Thymus (tissue), 11 donors: Measurements from ENCODE around the gene DUSP14. TPM values are rescaled to one million over a fixed set of nuclear protein-coding genes. Genes with fewer than 3 reads are reported as not detected.

Experiments
- DNase-seq, 9 donors: peaks; one replicate each; pipeline ENCODE4 v3.0.0-alpha.2; 2013; ENCODE audit warnings: low spot score in 9 of 9, low read depth in 6 of 9, missing footprints in 1 of 9
- H3K27ac ChIP-seq, 2 donors: one replicate each; pipeline ENCODE4 v1.5.1; 2013; ENCODE audit warnings: control low read depth in 1 of 2, low read depth in 1 of 2, low read length in 1 of 2, mild to moderate bottlenecking in 1 of 2, moderate library complexity in 1 of 2
- H3K27me3 ChIP-seq, 2 donors: one replicate each; pipeline ENCODE4 v1.5.1; 2013; ENCODE audit warnings: low read length in 1 of 2; ENCODE audit not compliant: control insufficient read depth in 2 of 2, insufficient read depth in 1 of 2
- H3K36me3 ChIP-seq, 2 donors: one replicate each; pipeline ENCODE4 v1.5.1; 2013; ENCODE audit warnings: low read length in 1 of 2, mild to moderate bottlenecking in 1 of 2, moderate library complexity in 1 of 2; ENCODE audit not compliant: control insufficient read depth in 2 of 2, insufficient read depth in 2 of 2
- H3K4me1 ChIP-seq, 2 donors: one replicate each; pipeline ENCODE4 v1.5.1; 2013; ENCODE audit warnings: low read length in 2 of 2; ENCODE audit not compliant: control insufficient read depth in 2 of 2, insufficient read depth in 2 of 2
- H3K4me3 ChIP-seq, 2 donors: one replicate each; pipeline ENCODE4 v1.5.1; 2013; ENCODE audit warnings: low read length in 2 of 2, control low read depth in 1 of 2, mild to moderate bottlenecking in 1 of 2
- H3K9me3 ChIP-seq, 2 donors: one replicate each; pipeline ENCODE4 v1.5.1; 2013; ENCODE audit warnings: low read length in 1 of 2, mild to moderate bottlenecking in 1 of 2; ENCODE audit not compliant: control insufficient read depth in 2 of 2, insufficient read depth in 1 of 2
- WGBS: extraction: QIAGEN DNeasy Blood & Tissue Kit; methylation state at CpG from one replicate; pipeline ENCODE4 v1.1.7; 2013; 5-methylcytosine and 5-hydroxymethylcytosine counted together
- polyA plus RNA-seq: library from polyadenylated mRNA; stranded (reverse); fragments of 200-250 nt; gene quantifications from one replicate; pipeline ENCODE4 v1.2.3, GENCODE V29; 2013
- total RNA-seq: library from RNA; stranded (reverse); fragments of 120-200 nt; gene quantifications from one replicate; pipeline ENCODE4 v1.2.4, GENCODE V29; 2013
- donor health status: healthy.

DUSP14 gene
- total and polyA plus RNA-seq, 2 donors: 16.2 to 18.4 TPM

DNA sequence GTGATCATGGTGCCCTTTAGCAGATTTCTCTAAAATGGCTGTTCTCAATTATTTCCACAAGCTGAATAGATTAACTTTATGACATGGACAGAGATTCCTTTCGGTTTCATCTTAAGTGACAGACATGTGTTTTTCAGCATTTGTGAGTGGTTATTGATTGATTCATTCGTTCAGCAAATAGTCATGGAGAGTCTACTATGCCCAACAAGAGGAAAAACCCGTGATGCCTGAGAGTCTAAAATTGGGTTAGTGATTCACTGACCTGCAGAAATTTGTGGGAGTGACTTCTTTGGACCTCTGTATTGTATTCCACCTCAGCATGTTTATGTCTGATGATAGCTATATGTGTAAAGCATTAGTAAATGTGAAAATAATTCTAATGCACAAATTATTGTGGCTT is 28.0 kb upstream of the DUSP14 start:
- no peak for DNase-seq
- Histone ChIP-seq H3K36me3 (peaks cover 22 to 32% of the 10 kb centered on the region in 2 donors), H3K27ac (no peak overlapping the region), H3K4me3 (no peak overlapping the region), H3K4me1 (no peaks in the 10 kb centered on the region), H3K27me3 (no peaks in the 10 kb centered on the region), H3K9me3 (no peaks in the 10 kb centered on the region)
- 97% methylated on average over 3 of the region's 3 CpGs for WGBS

DNA sequence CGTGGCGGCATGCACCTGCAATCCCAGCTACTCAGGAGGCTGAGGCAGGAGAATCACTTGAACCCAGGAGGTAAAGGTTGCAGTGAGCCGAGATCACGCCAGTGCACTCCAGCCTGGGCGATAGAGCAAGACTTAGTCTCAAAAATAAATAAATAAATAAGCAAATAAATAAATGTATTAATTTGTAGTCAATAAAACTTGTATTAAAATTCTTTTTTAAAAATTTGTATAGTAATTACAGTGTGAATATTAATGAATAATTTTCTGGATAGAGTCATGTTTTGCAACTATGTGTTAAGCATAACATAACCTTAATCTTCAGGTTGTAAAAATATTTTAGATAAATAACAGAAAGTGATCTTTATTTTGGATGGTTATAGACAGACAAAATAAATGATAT is 27.2 kb upstream of the DUSP14 start:
- WGBS: 97% methylated on average over 5 of the region's 5 CpGs
- Histone ChIP-seq H3K4me1 (no peaks in the 10 kb centered on the region), H3K9me3 (no peaks in the 10 kb centered on the region), H3K27ac (no peak overlapping the region), H3K27me3 (no peaks in the 10 kb centered on the region), H3K4me3 (no peak overlapping the region), H3K36me3 (peaks cover 26 to 39% of the 10 kb centered on the region in 2 donors)
- DNase-seq: no peak

DNA sequence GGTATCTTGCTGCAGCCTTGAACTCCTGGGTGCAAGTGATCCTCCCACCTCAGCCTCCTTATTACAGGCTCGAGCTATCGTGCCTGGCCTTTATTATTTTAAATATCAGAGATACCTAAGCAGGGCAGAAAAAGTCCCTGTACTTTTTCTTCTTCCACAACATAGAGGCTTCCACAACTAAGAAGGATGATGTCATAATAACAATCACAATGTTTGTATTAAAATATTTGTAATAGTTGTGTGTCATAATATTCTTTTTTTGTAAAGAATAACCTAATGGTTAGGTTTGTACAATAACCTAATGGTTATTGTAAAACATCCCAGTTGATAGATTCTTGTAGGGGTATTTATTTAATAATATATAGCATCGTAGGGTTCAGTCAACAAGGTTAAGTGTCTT is 26.7 kb upstream of the DUSP14 start:
- DNase-seq: no peak
- Histone ChIP-seq H3K27me3 (no peaks in the 10 kb centered on the region), H3K4me3 (no peak overlapping the region), H3K36me3 (peaks cover 26 to 44% of the 10 kb centered on the region in 2 donors), H3K9me3 (no peaks in the 10 kb centered on the region), H3K27ac (no peak overlapping the region), H3K4me1 (no peaks in the 10 kb centered on the region)
- WGBS: 99% methylated on average over 3 of the region's 3 CpGs

DNA sequence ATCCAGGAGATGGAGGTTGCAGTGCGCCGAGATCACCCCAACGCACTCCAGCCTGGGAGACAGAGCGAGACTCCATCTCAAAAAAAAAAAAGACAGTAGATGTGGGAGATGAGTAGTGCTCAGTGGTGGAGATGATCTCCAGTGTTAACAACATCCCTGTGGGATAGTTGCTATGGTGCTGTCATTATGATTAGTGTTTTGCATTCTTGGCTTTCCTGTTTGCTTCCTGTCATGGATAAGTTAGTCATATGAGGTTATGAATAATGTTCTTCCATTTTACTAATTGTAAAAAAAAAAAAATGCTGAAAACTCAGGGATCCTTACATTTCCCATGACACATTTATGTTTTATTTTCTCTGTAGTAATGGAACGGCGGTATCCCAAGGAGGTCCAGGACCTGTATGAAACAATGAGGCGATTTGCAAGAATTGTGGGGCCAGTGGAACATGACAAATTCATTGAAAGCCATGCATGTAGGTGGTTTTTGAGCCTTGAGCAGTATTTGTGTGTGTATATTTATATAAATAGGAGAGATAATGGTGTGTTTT is 24.5 kb upstream of the DUSP14 start:
- DNase-seq: no peak
- Histone ChIP-seq H3K4me3 (no peak overlapping the region), H3K36me3 (peaks cover 23 to 45% of the 10 kb centered on the region in 2 donors), H3K27ac (no peak overlapping the region), H3K4me1 (no peaks in the 10 kb centered on the region), H3K9me3 (no peaks in the 10 kb centered on the region), H3K27me3 (no peaks in the 10 kb centered on the region)
- WGBS: 99% methylated on average over 7 of the region's 7 CpGs

DNA sequence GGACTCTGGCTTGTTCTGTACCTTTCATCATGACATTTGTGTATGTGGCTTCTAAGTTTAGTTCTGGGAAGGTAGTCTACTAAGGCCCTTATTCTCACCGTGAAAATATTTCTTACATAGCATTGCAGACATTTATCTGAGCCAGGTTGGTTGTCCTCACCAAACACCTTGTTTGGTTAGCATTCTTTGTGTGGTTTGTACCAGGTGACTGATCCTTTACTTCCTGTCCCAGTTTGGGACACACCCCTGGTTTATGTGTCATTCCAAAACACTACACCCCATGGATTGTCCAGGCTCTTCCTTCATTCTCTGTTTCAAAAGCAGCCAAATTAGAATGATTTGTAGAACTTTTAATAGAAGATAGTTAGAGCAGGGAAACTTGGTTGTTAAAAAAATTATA is 23.2 kb upstream of the DUSP14 start:
- no peaks in the 10 kb centered on the region for H3K9me3 ChIP-seq
- H3K4me3 ChIP-seq: no peak overlapping the region
- WGBS: 97% methylated on average over 1 of the region's 1 CpG
- peaks cover 30 to 52% of the 10 kb centered on the region in 2 donors for H3K36me3 ChIP-seq
- H3K27ac ChIP-seq: no peak overlapping the region
- no peaks in the 10 kb centered on the region for H3K4me1 ChIP-seq
- no peaks in the 10 kb centered on the region for H3K27me3 ChIP-seq
- no peak for DNase-seq

DNA sequence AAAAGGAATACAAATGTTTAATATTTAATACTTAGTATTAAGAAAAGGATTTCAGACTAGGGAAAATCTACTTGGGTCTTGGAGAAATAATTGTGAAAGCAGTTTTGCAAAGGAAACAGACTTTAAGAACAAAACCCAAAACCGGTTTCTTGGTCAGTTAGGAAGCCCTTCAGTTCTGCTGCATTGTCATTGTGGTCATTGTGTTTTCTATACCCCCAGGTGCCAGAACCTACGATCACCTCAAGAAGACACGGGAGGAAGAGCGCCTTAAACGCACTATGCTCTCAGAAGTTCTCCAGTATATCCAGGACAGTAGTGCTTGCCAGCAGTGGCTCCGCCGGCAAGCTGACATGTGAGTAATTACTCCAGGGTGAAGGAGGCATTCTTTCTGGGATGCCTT is 19.5 kb upstream of the DUSP14 start:
- H3K27ac ChIP-seq: no peak overlapping the region
- no peaks in the 10 kb centered on the region for H3K9me3 ChIP-seq
- H3K4me3 ChIP-seq: no peak overlapping the region
- H3K4me1 ChIP-seq: no peaks in the 10 kb centered on the region
- DNase-seq: no peak
- H3K36me3 ChIP-seq: peaks cover 38 to 72% of the 10 kb centered on the region in 2 donors
- 52% methylated on average over 7 of the region's 7 CpGs for WGBS
- H3K27me3 ChIP-seq: no peaks in the 10 kb centered on the region

DNA sequence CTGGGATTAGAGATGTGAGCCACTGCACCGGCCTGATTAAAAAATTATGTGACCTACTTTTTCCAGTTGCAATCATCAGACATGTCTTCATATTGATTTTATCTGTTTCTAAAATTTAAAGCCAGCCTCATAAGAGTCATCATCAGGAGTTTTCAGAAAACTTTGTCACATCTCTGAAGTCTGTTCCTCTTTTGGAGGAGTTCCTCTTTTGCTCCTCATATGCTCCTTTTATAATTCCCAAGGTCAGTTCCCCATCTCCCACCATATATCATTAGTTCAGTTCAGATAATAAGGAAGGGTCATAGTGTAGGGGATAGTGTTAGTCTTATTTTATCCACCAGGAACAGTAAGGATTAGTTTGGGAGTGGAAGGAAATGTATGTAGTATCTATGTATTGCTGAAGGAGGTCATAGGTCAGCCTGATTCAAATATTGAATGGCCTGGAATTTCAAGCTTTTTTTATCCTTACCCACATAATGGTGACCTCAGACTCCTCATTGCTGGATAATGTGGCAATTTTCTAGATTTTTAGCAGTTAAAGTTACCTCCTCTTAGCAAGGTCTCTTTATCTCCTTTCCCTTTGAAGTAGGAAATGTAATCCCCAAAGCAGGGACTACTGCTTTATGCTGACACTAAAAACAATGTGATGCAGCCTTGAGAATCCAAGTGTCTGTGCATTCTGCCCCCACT is 13.8 kb upstream of the DUSP14 start:
- Histone ChIP-seq H3K27me3 (no peaks in the 10 kb centered on the region), H3K27ac (peak overlapping the region in 1 of 2 donors; percentile 38), H3K36me3 (peaks cover 47 to 65% of the 10 kb centered on the region in 2 donors), H3K9me3 (no peaks in the 10 kb centered on the region), H3K4me3 (no peak overlapping the region), H3K4me1 (no peaks in the 10 kb centered on the region)
- no peak for DNase-seq
- WGBS: 86% methylated on average over 1 of the region's 1 CpG

DNA sequence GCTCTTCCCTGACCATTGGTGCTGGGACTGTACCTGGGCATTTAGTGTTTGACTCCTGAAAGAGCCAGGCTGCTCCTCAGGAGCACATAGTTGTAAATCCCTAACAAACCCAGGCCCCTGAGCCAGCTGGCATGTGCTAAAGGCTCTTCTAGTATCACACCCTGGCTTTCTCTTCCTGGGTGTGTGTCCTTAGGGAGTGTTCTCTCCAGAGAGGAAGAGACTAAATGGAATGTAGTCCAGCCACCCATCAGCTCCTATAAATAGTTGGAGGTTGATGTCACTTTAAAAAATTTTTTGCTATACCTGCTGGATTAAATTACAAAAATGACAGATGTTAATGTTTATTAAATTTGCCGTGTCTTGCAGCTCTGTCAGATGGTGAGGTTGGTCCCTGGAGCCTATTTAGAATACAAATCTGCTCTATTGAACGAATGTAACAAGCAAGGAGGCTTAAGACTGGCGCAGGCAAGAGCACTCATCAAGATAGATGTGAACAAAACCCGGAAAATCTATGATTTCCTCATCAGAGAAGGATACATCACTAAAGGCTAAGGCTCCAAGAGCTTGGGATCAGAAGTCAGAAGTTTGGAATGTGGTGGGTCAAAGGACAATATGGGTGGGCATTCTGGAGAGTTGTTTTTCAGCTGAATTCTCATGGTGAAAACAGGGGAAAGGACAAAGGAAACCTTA is 13.1 kb upstream of the DUSP14 start:
- Histone ChIP-seq H3K4me3 (no peak overlapping the region), H3K4me1 (no peaks in the 10 kb centered on the region), H3K36me3 (peaks cover 47 to 60% of the 10 kb centered on the region in 2 donors), H3K27ac (peak overlapping the region in 1 of 2 donors; percentile 38), H3K27me3 (no peaks in the 10 kb centered on the region), H3K9me3 (no peaks in the 10 kb centered on the region)
- DNase-seq: no peak
- WGBS: 95% methylated on average over 4 of the region's 4 CpGs

GRCh38 chr17:37478187-37478586 is 11.5 kb upstream of the DUSP14 start:
- Histone ChIP-seq H3K36me3 (peaks cover 43 to 51% of the 10 kb centered on the region in 2 donors), H3K27ac (no peak overlapping the region), H3K9me3 (no peaks in the 10 kb centered on the region), H3K27me3 (no peaks in the 10 kb centered on the region), H3K4me1 (peaks cover 0 to 4% of the 10 kb centered on the region in 2 donors), H3K4me3 (no peak overlapping the region)
- DNase-seq: no peak
- WGBS: 98% methylated on average over 2 of the region's 2 CpGs
